ENCODE measurements around the gene SEMA3G.

- TF ChIP-seq CTCF (conservative IDR thresholded peaks at IDR 0.05; ENCODE audit: low read length), result no peak
- TF ChIP-seq EZH2phosphoT487 (IDR thresholded peaks at IDR 0.05; ENCODE audit: borderline replicate concordance), result no peak
These were observed 5.8 kb upstream of the SEMA3G start for GRCh38 chr3:52450489-52451236.

Measured in Loucy (cell line).